22Rv1 (cell line): ENCODE measurements around the gene CA14.

Experiments
- ZFX ChIP-seq: fragments of 450-650 bp; IDR thresholded peaks from 2 replicates; pipeline ENCODE4 v1.6.1; 2017; ENCODE audit warnings: antibody characterized with exemption, borderline replicate concordance
- TF ChIP-seq, protein P1 (sequence below): fragments of 450-650 bp; IDR thresholded peaks from 2 replicates; pipeline ENCODE4 v1.5.1; 2017; ENCODE audit warnings: mild to moderate bottlenecking

DNA sequence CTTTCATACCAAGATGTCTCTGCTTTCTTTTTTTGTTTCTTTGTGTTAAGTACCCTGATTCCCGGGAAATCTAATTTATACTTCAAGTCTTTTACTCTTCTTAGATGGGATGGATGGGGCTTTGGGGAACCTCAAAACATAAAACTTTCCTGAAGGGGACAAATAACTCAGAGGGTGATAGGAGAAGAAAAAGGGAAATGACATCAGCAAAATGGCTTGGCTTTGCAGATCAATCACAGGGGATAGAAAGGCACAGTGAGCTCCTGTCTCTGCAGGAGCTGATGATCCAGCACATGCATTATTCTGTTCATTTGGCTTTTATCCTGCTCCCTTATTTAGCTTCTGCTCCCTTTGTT, 1.4 kb upstream of the CA14 start:
- TF ChIP-seq, protein P1, sequence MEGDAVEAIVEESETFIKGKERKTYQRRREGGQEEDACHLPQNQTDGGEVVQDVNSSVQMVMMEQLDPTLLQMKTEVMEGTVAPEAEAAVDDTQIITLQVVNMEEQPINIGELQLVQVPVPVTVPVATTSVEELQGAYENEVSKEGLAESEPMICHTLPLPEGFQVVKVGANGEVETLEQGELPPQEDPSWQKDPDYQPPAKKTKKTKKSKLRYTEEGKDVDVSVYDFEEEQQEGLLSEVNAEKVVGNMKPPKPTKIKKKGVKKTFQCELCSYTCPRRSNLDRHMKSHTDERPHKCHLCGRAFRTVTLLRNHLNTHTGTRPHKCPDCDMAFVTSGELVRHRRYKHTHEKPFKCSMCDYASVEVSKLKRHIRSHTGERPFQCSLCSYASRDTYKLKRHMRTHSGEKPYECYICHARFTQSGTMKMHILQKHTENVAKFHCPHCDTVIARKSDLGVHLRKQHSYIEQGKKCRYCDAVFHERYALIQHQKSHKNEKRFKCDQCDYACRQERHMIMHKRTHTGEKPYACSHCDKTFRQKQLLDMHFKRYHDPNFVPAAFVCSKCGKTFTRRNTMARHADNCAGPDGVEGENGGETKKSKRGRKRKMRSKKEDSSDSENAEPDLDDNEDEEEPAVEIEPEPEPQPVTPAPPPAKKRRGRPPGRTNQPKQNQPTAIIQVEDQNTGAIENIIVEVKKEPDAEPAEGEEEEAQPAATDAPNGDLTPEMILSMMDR = peak; percentile 33
- no peak for TF ChIP-seq ZFX
